Measurements from ENCODE around the gene NOTCH3.

- TF ChIP-seq CTCF (IDR thresholded peaks at IDR 0.05; ENCODE audit: low read depth, low read length, poor library complexity, severe bottlenecking) (no peak), EZH2phosphoT487 (IDR thresholded peaks at IDR 0.05; ENCODE audit: borderline replicate concordance, low read length) (no peak)
Measured at GRCh38 chr19:15236886-15237285, 36.1 kb upstream of the NOTCH3 start.
